HS-27A (cell line): Measurements from ENCODE around the gene DIP2A.
"Not testable (repeated sequence)": the region's sequence is repeated elsewhere in the genome, so short reads cannot be mapped to it uniquely, and the experiment has no call there.

Source experiments
- DNase-seq: peaks from one replicate; pipeline ENCODE4 v3.0.0-alpha.2; 2012; ENCODE audit warnings: low read depth, missing footprints

DIP2A gene

GRCh38 chr21:46556802-46557201, 98.1 kb downstream of the DIP2A start:
- no peak for DNase-seq

- no peak for DNase-seq
Measured at GRCh38 chr21:46557469-46557868, 98.8 kb downstream of the DIP2A start.

- no peak for DNase-seq
Measured at GRCh38 chr21:46557919-46558392, 99.3 kb downstream of the DIP2A start.

- DNase-seq = no peak
Measured at GRCh38 chr21:46559291-46559983, 100.7 kb downstream of the DIP2A start.

- DNase-seq = no peak
Measured at GRCh38 chr21:46560568-46561444, 102.1 kb downstream of the DIP2A start.

- DNase-seq = no peak
Measured at GRCh38 chr21:46561445-46562090, 102.9 kb downstream of the DIP2A start.

- no peak for DNase-seq
Measured at GRCh38 chr21:46562472-46562871, 103.8 kb downstream of the DIP2A start.

- no peak for DNase-seq
Measured at GRCh38 chr21:46562964-46563607, 104.4 kb downstream of the DIP2A start.

- DNase-seq = no peak
Measured at GRCh38 chr21:46564391-46564790, 105.7 kb downstream of the DIP2A start.

GRCh38 chr21:46567348-46567747, 108.7 kb downstream of the DIP2A start:
- DNase-seq = no peak

GRCh38 chr21:46568562-46568961, 109.9 kb downstream of the DIP2A start:
- DNase-seq = no peak

GRCh38 chr21:46569081-46569480, 110.4 kb downstream of the DIP2A start:
- no peak for DNase-seq

GRCh38 chr21:46570119-46570518, 111.4 kb downstream of the DIP2A start:
- no peak for DNase-seq

GRCh38 chr21:46570631-46571030, 111.9 kb downstream of the DIP2A start:
- DNase-seq = no peak

GRCh38 chr21:46572850-46573249, 114.2 kb downstream of the DIP2A start:
- no peak for DNase-seq

GRCh38 chr21:46577786-46578185, 119.1 kb downstream of the DIP2A start:
- not testable (repeated sequence) for DNase-seq

- not testable (repeated sequence) for DNase-seq
Measured at GRCh38 chr21:46579394-46579793, 120.7 kb downstream of the DIP2A start.

- no peak for DNase-seq
Measured at GRCh38 chr21:46581780-46582307, 123.2 kb downstream of the DIP2A start.

- DNase-seq = no peak
Measured at GRCh38 chr21:46585191-46585953, 126.7 kb downstream of the DIP2A start.

- no peak for DNase-seq
Measured at GRCh38 chr21:46594276-46594675, 135.6 kb downstream of the DIP2A start.

GRCh38 chr21:46596201-46596600, 137.5 kb downstream of the DIP2A start:
- DNase-seq = no peak
